HepG2 (cell line): ENCODE measurements around the gene USP30. TPM values are rescaled to one million over a fixed set of nuclear protein-coding genes. Genes with fewer than 3 reads are reported as not detected.

ENCODE experiments used
- BRF2 ChIP-seq: sonication (generic); formaldehyde crosslinking; IDR thresholded peaks from 2 replicates; pipeline ENCODE4 v1.8.1; 2022; ENCODE audit warnings: mild to moderate bottlenecking, missing genetic modification reagents
- CREB3 ChIP-seq: sonication (generic); formaldehyde crosslinking; IDR thresholded peaks from 2 replicates; pipeline ENCODE4 v1.5.0; 2020; ENCODE audit warnings: missing genetic modification reagents
- E2F5 ChIP-seq: sonication (generic); formaldehyde crosslinking; conservative IDR thresholded peaks from 2 replicates; pipeline ENCODE4 v1.4.0; 2020; ENCODE audit warnings: missing genetic modification reagents
- GPN1 ChIP-seq: sonication (generic); formaldehyde crosslinking; IDR thresholded peaks from 2 replicates; pipeline ENCODE4 v1.5.1; 2020; ENCODE audit warnings: missing genetic modification reagents, borderline replicate concordance
- GZF1 ChIP-seq: sonication (generic); formaldehyde crosslinking; IDR thresholded peaks from 2 replicates; pipeline ENCODE4 v1.5.1; 2020; ENCODE audit warnings: mild to moderate bottlenecking, missing genetic modification reagents
- HES4 ChIP-seq: sonication (generic); formaldehyde crosslinking; IDR thresholded peaks from 2 replicates; pipeline ENCODE4 v1.9.0; 2021; ENCODE audit warnings: mild to moderate bottlenecking, missing genetic modification reagents, borderline replicate concordance
- HNRNPH1 ChIP-seq: fragments of 200-400 bp; formaldehyde crosslinking; optimal IDR thresholded peaks from 2 replicates; pipeline ENCODE3; 2017; ENCODE audit warnings: mild to moderate bottlenecking, low read depth, low read length
- HOXA9 ChIP-seq: sonication (generic); formaldehyde crosslinking; IDR thresholded peaks from 2 replicates; pipeline ENCODE4 v1.8.1; 2022; ENCODE audit warnings: missing genetic modification reagents, mild to moderate bottlenecking, moderate library complexity, borderline replicate concordance
- HOXD1 ChIP-seq: sonication (generic); formaldehyde crosslinking; IDR thresholded peaks from 2 replicates; pipeline ENCODE4 v1.5.0; 2020; ENCODE audit warnings: missing genetic modification reagents
- MEIS1 ChIP-seq: sonication (generic); formaldehyde crosslinking; IDR thresholded peaks from 2 replicates; pipeline ENCODE4 v1.9.0; 2021; ENCODE audit warnings: mild to moderate bottlenecking, missing genetic modification reagents, moderate library complexity, borderline replicate concordance
- RFX1 ChIP-seq: fragments of 450-650 bp; IDR thresholded peaks from 2 replicates; pipeline ENCODE4 v1.6.1; 2017
- SALL1 ChIP-seq: sonication (generic); formaldehyde crosslinking; IDR thresholded peaks from 2 replicates; pipeline ENCODE4 v1.8.0; 2022; ENCODE audit warnings: mild to moderate bottlenecking, missing genetic modification reagents
- SIN3A ChIP-seq: IDR thresholded peaks from 2 replicates; pipeline ENCODE4 v1.6.1; 2011; ENCODE audit warnings: low read depth, mild to moderate bottlenecking, control low read depth, low read length, borderline replicate concordance
- TAF1 ChIP-seq: sonication (generic); formaldehyde crosslinking; IDR thresholded peaks from 2 replicates; pipeline ENCODE4 v1.4.0; 2020; ENCODE audit warnings: missing genetic modification reagents
- THYN1 ChIP-seq: sonication (generic); formaldehyde crosslinking; IDR thresholded peaks from 2 replicates; pipeline ENCODE4 v1.8.1; 2023; ENCODE audit warnings: low read depth, mild to moderate bottlenecking, moderate library complexity, missing genetic modification reagents, borderline replicate concordance
- YY1 ChIP-seq: IDR thresholded peaks from 2 replicates; pipeline ENCODE4 v1.6.1; 2011; ENCODE audit warnings: low read length, low read depth, moderate library complexity, mild to moderate bottlenecking; ENCODE audit not compliant: insufficient read depth, insufficient replicate concordance
- ZBED4 ChIP-seq: sonication (generic); formaldehyde crosslinking; IDR thresholded peaks from 2 replicates; pipeline ENCODE4 v1.4.0; 2020; ENCODE audit warnings: missing genetic modification reagents, borderline replicate concordance
- ZMYM2 ChIP-seq: sonication (generic); formaldehyde crosslinking; IDR thresholded peaks from 2 replicates; pipeline ENCODE4 v1.8.0; 2022; ENCODE audit warnings: mild to moderate bottlenecking, missing genetic modification reagents
- ZNF33B ChIP-seq: sonication (generic); formaldehyde crosslinking; IDR thresholded peaks from 2 replicates; pipeline ENCODE4 v1.5.1; 2020; ENCODE audit warnings: mild to moderate bottlenecking, missing genetic modification reagents
- ZNF383 ChIP-seq: sonication (generic); formaldehyde crosslinking; IDR thresholded peaks from 2 replicates; pipeline ENCODE4 v1.4.0; 2020; ENCODE audit warnings: missing genetic modification reagents, mild to moderate bottlenecking, borderline replicate concordance
- ZNF577 ChIP-seq: sonication (generic); formaldehyde crosslinking; IDR thresholded peaks from 2 replicates; pipeline ENCODE4 v1.4.0; 2020; ENCODE audit warnings: mild to moderate bottlenecking, low read depth, missing genetic modification reagents, borderline replicate concordance
- ZNF747 ChIP-seq: sonication (generic); formaldehyde crosslinking; IDR thresholded peaks from 2 replicates; pipeline ENCODE4 v1.8.1; 2023; ENCODE audit warnings: missing genetic modification reagents, mild to moderate bottlenecking, borderline replicate concordance
- ZNF772 ChIP-seq: sonication (generic); formaldehyde crosslinking; IDR thresholded peaks from 2 replicates; pipeline ENCODE4 v1.5.0; 2020; ENCODE audit warnings: mild to moderate bottlenecking, missing genetic modification reagents
- polyA plus RNA-seq, 8 experiments: library from polyadenylated mRNA; depleted of rRNA in 3 of 8; stranded (reverse) in 7 of 8; unstranded in 1 of 8; fragments of >200 nt; fragmentation: Illumina TruSeq in 4 of 8; extraction: Trizol in 4 of 8; gene quantifications; 2 replicates each; pipeline versions ENCODE4 v1.2.1 to v1.2.3, GENCODE V29; 2011 to 2016; ENCODE audit warnings: low read depth in 4 of 8, missing spikeins in 1 of 8, mixed read lengths in 1 of 8; ENCODE audit not compliant: insufficient read depth in 1 of 8
- total RNA-seq, 5 experiments: library from RNA; depleted of rRNA; stranded (reverse); fragments of >200 nt; fragmentation: Illumina TruSeq; extraction: Trizol; gene quantifications; 2 replicates each; pipeline ENCODE4 v1.2.3, GENCODE V29; 2016; ENCODE audit warnings: low read depth in 1 of 5

USP30 gene
- total and polyA plus RNA-seq, 2 of the 13 experiments (the other 11 are each of a cell fraction or from before 2014, with no cell fraction given), result 11.2 to 20.8 TPM

GRCh38 chr12:109097435-109098182 lies 45.2 kb downstream of the USP30 start, which contains the start of gene UNG (continued):
- TF ChIP-seq TAF1 (CRISPR knock-in tag) (no peak; the same call in 1 of the 2 replicates), YY1 (peak; percentile 73), THYN1 (CRISPR knock-in tag) (peak; percentile 75; the same call in 1 of the 2 replicates), ZNF747 (CRISPR knock-in tag) (peak; percentile 2; the same call in 1 of the 2 replicates), HOXA9 (CRISPR knock-in tag) (peak; percentile 81; the same call in 1 of the 2 replicates), SIN3A (peak; percentile 91; the same call in 1 of the 2 replicates), ZNF33B (CRISPR knock-in tag) (0 out of 2 replicates have a peak, but pooled peaks have one; percentile 46), RFX1 (no peak), GZF1 (CRISPR knock-in tag) (peak; percentile 38; the same call in 1 of the 2 replicates), ZNF383 (CRISPR knock-in tag) (no peak), HES4 (CRISPR knock-in tag) (no peak), HNRNPH1 (no peak), HOXD1 (CRISPR knock-in tag) (no peak), BRF2 (CRISPR knock-in tag) (no peak), ZNF772 (CRISPR knock-in tag) (peak; percentile 16; the same call in 1 of the 2 replicates), SALL1 (CRISPR knock-in tag) (peak; percentile 37; the same call in 1 of the 2 replicates), ZBED4 (CRISPR knock-in tag) (no peak), E2F5 (CRISPR knock-in tag) (peak; percentile 93), GPN1 (peak; percentile 56; the same call in 1 of the 2 replicates), ZMYM2 (CRISPR knock-in tag) (0 out of 2 replicates have a peak, but pooled peaks have one; percentile 18), CREB3 (CRISPR knock-in tag) (no peak), ZNF577 (CRISPR knock-in tag) (no peak), MEIS1 (no peak)
